CD8-positive, alpha-beta memory T cell (primary cell): ENCODE measurements around the gene DLX1. TPM values are rescaled to one million over a fixed set of nuclear protein-coding genes. Genes with fewer than 3 reads are reported as not detected.

ENCODE experiments used
- CTCF ChIA-PET: fragments of 350-600 bp; sonication (Branson Sonifier 250); formaldehyde crosslinking; loops from one replicate; lab custom pipeline; 2021; ENCODE audit warnings: antibody characterized with exemption; lab: Charles Lee
- POLR2A ChIA-PET: fragments of 350-600 bp; sonication (Branson Sonifier 250); formaldehyde crosslinking; loops from one replicate; lab custom pipeline; 2021; ENCODE audit warnings: antibody characterized with exemption; lab: Charles Lee
- DNase-seq, 5 donors: peaks; one replicate each; pipeline versions ENCODE4 v3.0.0 to v3.0.0-alpha.2; 2020 to 2022; ENCODE audit warnings: mixed read lengths in 1 of 5
- H3K27ac ChIP-seq: one replicate; pipeline ENCODE4 v1.7.0; 2013; ENCODE audit warnings: low read depth, mild to moderate bottlenecking, low read length, moderate library complexity
- H3K27me3 ChIP-seq: 2 replicates; pipeline ENCODE4 v1.7.0; 2013; ENCODE audit warnings: low read length, mild to moderate bottlenecking; ENCODE audit not compliant: insufficient read depth, poor library complexity, severe bottlenecking
- H3K36me3 ChIP-seq: 2 replicates; pipeline ENCODE4 v1.7.0; 2013; ENCODE audit warnings: mild to moderate bottlenecking, low read length, moderate library complexity; ENCODE audit not compliant: insufficient read depth
- H3K4me1 ChIP-seq: 2 replicates; pipeline ENCODE4 v1.7.0; 2013; ENCODE audit warnings: mild to moderate bottlenecking, low read length, moderate library complexity; ENCODE audit not compliant: insufficient read depth
- H3K4me3 ChIP-seq: 2 replicates; pipeline ENCODE4 v1.7.0; 2013; ENCODE audit warnings: mild to moderate bottlenecking, low read length
- H3K9me3 ChIP-seq: 2 replicates; pipeline ENCODE4 v1.7.0; 2013; ENCODE audit warnings: mild to moderate bottlenecking, low read length
- H3K27ac Mint-ChIP-seq, 8 donors: one replicate each; pipeline ENCODE4 v1.8.0; 2020 to 2021; ENCODE audit warnings: mixed read lengths in 8 of 8, mild to moderate bottlenecking in 6 of 8, inconsistent platforms in 3 of 8, moderate library complexity in 3 of 8
- H3K27me3 Mint-ChIP-seq, 2 donors: one replicate each; pipeline ENCODE4 v1.8.0; 2020 to 2021; ENCODE audit warnings: mixed read lengths in 2 of 2, mild to moderate bottlenecking in 1 of 2, moderate library complexity in 1 of 2
- H3K36me3 Mint-ChIP-seq, 3 donors: one replicate each; pipeline ENCODE4 v1.8.0; 2020 to 2021; ENCODE audit warnings: mixed read lengths in 3 of 3, inconsistent platforms in 1 of 3, mild to moderate bottlenecking in 1 of 3
- H3K4me1 Mint-ChIP-seq, 3 donors: one replicate each; pipeline ENCODE4 v1.8.0; 2020 to 2021; ENCODE audit warnings: mixed read lengths in 3 of 3, inconsistent platforms in 1 of 3, mild to moderate bottlenecking in 1 of 3
- H3K4me3 Mint-ChIP-seq, 7 donors: one replicate each; pipeline ENCODE4 v1.8.0; 2020 to 2021; ENCODE audit warnings: mixed read lengths in 7 of 7, mild to moderate bottlenecking in 6 of 7, moderate library complexity in 4 of 7, inconsistent platforms in 2 of 7
- H3K9me3 Mint-ChIP-seq, 5 donors: one replicate each; pipeline ENCODE4 v1.8.0; 2020 to 2022; ENCODE audit warnings: mixed read lengths in 5 of 5, mild to moderate bottlenecking in 3 of 5, moderate library complexity in 2 of 5, inconsistent platforms in 1 of 5
- polyA plus RNA-seq: library from polyadenylated mRNA; unstranded; fragments of 300-500 nt; fragmentation: Illumina TruSeq; gene quantifications from one replicate; pipeline ENCODE4 v1.2.3, GENCODE V29; 2021
- total RNA-seq, 2 experiments: library from RNA; stranded (reverse); gene quantifications; one replicate each; pipeline ENCODE4 v1.2.3, GENCODE V29; 2021

DLX1 gene
- total and polyA plus RNA-seq, 3 experiments from 2014 or later: not detected

GRCh38 chr2:172047566-172048507 is 37.5 kb upstream of the DLX1 start:
- no peak overlapping the region for H3K4me3 Mint-ChIP-seq
- no peaks in the 10 kb centered on the region for H3K9me3 Mint-ChIP-seq
- no peaks in the 10 kb centered on the region for H3K4me1 ChIP-seq
- no peaks in the 10 kb centered on the region for H3K36me3 Mint-ChIP-seq
- no peaks in the 10 kb centered on the region for H3K36me3 ChIP-seq
- CTCF ChIA-PET: no interaction called here
- no peak overlapping the region for H3K27ac ChIP-seq
- POLR2A ChIA-PET: no interaction called here
- no peaks in the 10 kb centered on the region for H3K27me3 Mint-ChIP-seq
- H3K4me3 ChIP-seq: no peak overlapping the region
- no peaks in the 10 kb centered on the region for H3K9me3 ChIP-seq
- H3K4me1 Mint-ChIP-seq: no peaks in the 10 kb centered on the region
- H3K27ac Mint-ChIP-seq: no peak overlapping the region
- DNase-seq: no peak
- no peaks in the 10 kb centered on the region for H3K27me3 ChIP-seq

GRCh38 chr2:172048508-172049503 is 36.5 kb upstream of the DLX1 start:
- H3K9me3 Mint-ChIP-seq: no peaks in the 10 kb centered on the region
- Histone ChIP-seq H3K9me3 (no peaks in the 10 kb centered on the region), H3K36me3 (no peaks in the 10 kb centered on the region), H3K27ac (peak overlapping the region; percentile 51), H3K4me1 (no peaks in the 10 kb centered on the region), H3K27me3 (no peaks in the 10 kb centered on the region), H3K4me3 (no peak overlapping the region)
- POLR2A ChIA-PET: interaction anchor here (0.5 kb wide), 1 partner anchor 12 kb away, joined by 3 read pairs; no protein-coding TSS in a partner anchor
- H3K27ac Mint-ChIP-seq: no peak overlapping the region
- CTCF ChIA-PET: interaction anchor here (0.6 to 0.8 kb wide), 2 partner anchors 11 kb away, joined by 3 read pairs; no protein-coding TSS in a partner anchor
- no peaks in the 10 kb centered on the region for H3K27me3 Mint-ChIP-seq
- H3K4me1 Mint-ChIP-seq: no peaks in the 10 kb centered on the region
- no peak for DNase-seq
- H3K36me3 Mint-ChIP-seq: no peaks in the 10 kb centered on the region
- H3K4me3 Mint-ChIP-seq: no peak overlapping the region

- no peaks in the 10 kb centered on the region for H3K36me3 ChIP-seq
- Mint-ChIP-seq H3K4me1 (no peaks in the 10 kb centered on the region), H3K4me3 (no peak overlapping the region), H3K9me3 (no peaks in the 10 kb centered on the region), H3K36me3 (no peaks in the 10 kb centered on the region), H3K27me3 (no peaks in the 10 kb centered on the region), H3K27ac (no peak overlapping the region)
- CTCF ChIA-PET: interaction anchor here (0.6 to 0.8 kb wide), 2 partner anchors 10 to 11 kb away, joined by 3 read pairs; no protein-coding TSS in a partner anchor
- H3K9me3 ChIP-seq: no peaks in the 10 kb centered on the region
- POLR2A ChIA-PET: interaction anchor here (0.5 kb wide), 1 partner anchor 11 kb away, joined by 3 read pairs; no protein-coding TSS in a partner anchor
- no peak overlapping the region for H3K4me3 ChIP-seq
- H3K27ac ChIP-seq: peak overlapping the region; percentile 51
- H3K27me3 ChIP-seq: no peaks in the 10 kb centered on the region
- H3K4me1 ChIP-seq: no peaks in the 10 kb centered on the region
- DNase-seq: no peak
Observed at GRCh38 chr2:172049567-172050120, 35.7 kb upstream of the DLX1 start.

- POLR2A ChIA-PET: no interaction called here
- H3K9me3 Mint-ChIP-seq: no peaks in the 10 kb centered on the region
Observed at GRCh38 chr2:172050479-172051125, 34.7 kb upstream of the DLX1 start.

GRCh38 chr2:172052000-172052983 is 33.0 kb upstream of the DLX1 start:
- Histone ChIP-seq H3K27ac (no peak overlapping the region), H3K36me3 (no peaks in the 10 kb centered on the region), H3K4me1 (no peaks in the 10 kb centered on the region), H3K4me3 (no peak overlapping the region), H3K9me3 (no peaks in the 10 kb centered on the region), H3K27me3 (no peaks in the 10 kb centered on the region)
- Mint-ChIP-seq H3K9me3 (no peaks in the 10 kb centered on the region), H3K27me3 (no peaks in the 10 kb centered on the region), H3K27ac (no peak overlapping the region), H3K4me1 (no peaks in the 10 kb centered on the region), H3K4me3 (no peak overlapping the region), H3K36me3 (no peaks in the 10 kb centered on the region)
- ChIA-PET POLR2A (interaction anchor here (0.6 kb wide), 1 partner anchor 44 kb away, joined by 6 read pairs; no protein-coding TSS in a partner anchor), CTCF (no interaction called here)
- no peak for DNase-seq

More at GRCh38 chr2:172050479-172051125, 34.7 kb upstream of the DLX1 start:
- Mint-ChIP-seq H3K36me3 (no peaks in the 10 kb centered on the region), H3K4me1 (no peaks in the 10 kb centered on the region), H3K4me3 (no peak overlapping the region), H3K27ac (no peak overlapping the region), H3K27me3 (no peaks in the 10 kb centered on the region)
- DNase-seq: no peak
- H3K9me3 ChIP-seq: no peaks in the 10 kb centered on the region
- no peak overlapping the region for H3K4me3 ChIP-seq
- no peaks in the 10 kb centered on the region for H3K27me3 ChIP-seq
- CTCF ChIA-PET: no interaction called here
- no peaks in the 10 kb centered on the region for H3K4me1 ChIP-seq
- no peak overlapping the region for H3K27ac ChIP-seq
- no peaks in the 10 kb centered on the region for H3K36me3 ChIP-seq

- Mint-ChIP-seq H3K36me3 (no peaks in the 10 kb centered on the region), H3K4me3 (no peak overlapping the region), H3K4me1 (no peaks in the 10 kb centered on the region), H3K9me3 (no peaks in the 10 kb centered on the region), H3K27ac (no peak overlapping the region), H3K27me3 (no peaks in the 10 kb centered on the region)
- no peaks in the 10 kb centered on the region for H3K27me3 ChIP-seq
- no peaks in the 10 kb centered on the region for H3K4me1 ChIP-seq
- POLR2A ChIA-PET: no interaction called here
- DNase-seq: no peak
- CTCF ChIA-PET: no interaction called here
- H3K9me3 ChIP-seq: no peaks in the 10 kb centered on the region
- no peak overlapping the region for H3K27ac ChIP-seq
- no peaks in the 10 kb centered on the region for H3K36me3 ChIP-seq
- H3K4me3 ChIP-seq: no peak overlapping the region
Observed at GRCh38 chr2:172053486-172053885, 31.8 kb upstream of the DLX1 start.

GRCh38 chr2:172056293-172056692 is 29.0 kb upstream of the DLX1 start:
- ChIA-PET CTCF (no interaction called here), POLR2A (no interaction called here)

More at GRCh38 chr2:172056293-172056692, 29.0 kb upstream of the DLX1 start:
- Mint-ChIP-seq H3K4me1 (no peaks in the 10 kb centered on the region), H3K36me3 (no peaks in the 10 kb centered on the region), H3K27ac (no peak overlapping the region), H3K27me3 (no peaks in the 10 kb centered on the region), H3K4me3 (no peak overlapping the region), H3K9me3 (no peaks in the 10 kb centered on the region)
- H3K27ac ChIP-seq: no peak overlapping the region
- no peaks in the 10 kb centered on the region for H3K9me3 ChIP-seq
- H3K27me3 ChIP-seq: no peaks in the 10 kb centered on the region
- H3K36me3 ChIP-seq: no peaks in the 10 kb centered on the region
- H3K4me1 ChIP-seq: no peaks in the 10 kb centered on the region
- no peak overlapping the region for H3K4me3 ChIP-seq
- DNase-seq: no peak
